ENCODE measurements around the gene WRNIP1.

DNA sequence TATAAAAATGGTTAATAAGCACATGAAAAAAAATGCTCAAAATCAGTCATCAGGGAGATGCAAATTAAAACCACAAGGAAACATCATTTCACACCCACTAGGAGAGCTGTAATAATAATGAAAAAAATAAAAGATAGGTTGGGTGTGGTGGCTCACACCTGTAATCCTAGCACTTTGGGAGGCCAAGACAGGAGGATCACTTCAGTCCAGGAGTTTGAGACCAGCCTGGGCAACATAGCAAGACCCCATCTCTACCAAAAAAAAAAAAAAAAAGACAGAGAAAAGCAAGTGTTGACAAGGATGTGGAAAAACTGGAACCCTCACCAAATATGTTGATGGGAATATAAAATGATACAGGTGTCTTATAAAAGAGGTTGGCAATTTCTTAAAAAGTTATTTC, 11.4 kb upstream of the WRNIP1 start:
- TF ChIP-seq, protein P1, sequence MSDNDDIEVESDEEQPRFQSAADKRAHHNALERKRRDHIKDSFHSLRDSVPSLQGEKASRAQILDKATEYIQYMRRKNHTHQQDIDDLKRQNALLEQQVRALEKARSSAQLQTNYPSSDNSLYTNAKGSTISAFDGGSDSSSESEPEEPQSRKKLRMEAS (CRISPR knock-in tag; IDR thresholded peaks at IDR 0.05): no peak
- TF ChIP-seq IRF2 (CRISPR knock-in tag; IDR thresholded peaks at IDR 0.05; ENCODE audit: borderline replicate concordance, low read depth) (no peak), NR2C2 (CRISPR knock-in tag; IDR thresholded peaks at IDR 0.05) (no peak)
- TF ChIP-seq, protein P2, sequence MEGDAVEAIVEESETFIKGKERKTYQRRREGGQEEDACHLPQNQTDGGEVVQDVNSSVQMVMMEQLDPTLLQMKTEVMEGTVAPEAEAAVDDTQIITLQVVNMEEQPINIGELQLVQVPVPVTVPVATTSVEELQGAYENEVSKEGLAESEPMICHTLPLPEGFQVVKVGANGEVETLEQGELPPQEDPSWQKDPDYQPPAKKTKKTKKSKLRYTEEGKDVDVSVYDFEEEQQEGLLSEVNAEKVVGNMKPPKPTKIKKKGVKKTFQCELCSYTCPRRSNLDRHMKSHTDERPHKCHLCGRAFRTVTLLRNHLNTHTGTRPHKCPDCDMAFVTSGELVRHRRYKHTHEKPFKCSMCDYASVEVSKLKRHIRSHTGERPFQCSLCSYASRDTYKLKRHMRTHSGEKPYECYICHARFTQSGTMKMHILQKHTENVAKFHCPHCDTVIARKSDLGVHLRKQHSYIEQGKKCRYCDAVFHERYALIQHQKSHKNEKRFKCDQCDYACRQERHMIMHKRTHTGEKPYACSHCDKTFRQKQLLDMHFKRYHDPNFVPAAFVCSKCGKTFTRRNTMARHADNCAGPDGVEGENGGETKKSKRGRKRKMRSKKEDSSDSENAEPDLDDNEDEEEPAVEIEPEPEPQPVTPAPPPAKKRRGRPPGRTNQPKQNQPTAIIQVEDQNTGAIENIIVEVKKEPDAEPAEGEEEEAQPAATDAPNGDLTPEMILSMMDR (IDR thresholded peaks at IDR 0.05): no peak

Measured in WTC11 (cell line).